Right renal pelvis (tissue), 4 donors: ENCODE measurements around the gene MAPK1. TPM values are rescaled to one million over a fixed set of nuclear protein-coding genes. Genes with fewer than 3 reads are reported as not detected.

Experiments
- DNase-seq, 4 donors: peaks; one replicate each; pipeline ENCODE4 v3.0.0-alpha.2; 2013; ENCODE audit warnings: low read depth in 4 of 4, low spot score in 3 of 4, missing footprints in 1 of 4
- polyA plus RNA-seq, 4 donors: library from polyadenylated mRNA; unstranded; fragments of 120-200 nt; gene quantifications; one replicate each; pipeline ENCODE4 v1.2.1, GENCODE V29; 2013; ENCODE audit not compliant: insufficient read length in 4 of 4

MAPK1 gene
- polyA plus RNA-seq, 4 donors, result 132 to 150 (median 142) TPM

DNA sequence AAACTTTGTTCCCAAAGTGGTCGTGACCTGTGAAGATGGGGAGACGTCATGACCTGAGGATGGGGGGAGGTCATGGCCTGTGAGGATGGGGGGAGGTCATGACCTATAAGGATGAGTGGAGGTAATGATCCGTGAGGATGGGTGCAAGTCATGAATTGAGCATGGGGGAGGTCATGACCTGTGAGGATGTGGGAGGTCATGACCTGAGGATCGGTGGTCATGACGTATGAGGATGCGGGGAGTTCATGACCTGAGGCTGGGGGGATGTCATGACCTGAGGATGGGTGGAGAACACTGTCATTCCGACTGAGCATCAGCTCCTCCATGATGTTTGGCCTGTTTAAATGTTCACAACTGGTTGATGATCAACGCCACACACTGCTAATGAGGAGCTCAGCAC lies 157.8 kb downstream of the MAPK1 start:
- DNase-seq, result no peak

GRCh38 chr22:21708960-21709359 lies 158.5 kb downstream of the MAPK1 start:
- DNase-seq, result no peak

DNA sequence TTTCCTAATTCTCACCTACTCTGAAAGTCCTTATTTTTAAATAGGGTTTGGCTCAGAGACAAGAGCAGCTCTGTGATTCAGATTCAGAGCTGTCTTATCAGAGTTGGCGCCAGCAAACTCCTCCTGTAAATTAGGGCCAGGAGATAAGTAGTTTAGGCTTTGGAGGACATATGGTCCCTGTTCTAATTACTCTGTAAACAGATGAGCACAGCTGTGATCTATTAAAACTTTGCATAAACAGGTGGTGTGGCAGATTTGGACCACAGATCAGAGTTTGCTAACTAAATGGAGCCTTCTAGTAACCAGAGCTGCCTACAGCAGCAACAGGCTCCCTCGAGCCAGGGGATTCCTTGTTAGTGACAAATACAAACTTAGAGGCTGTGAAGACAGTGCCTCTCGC lies 159.8 kb downstream of the MAPK1 start:
- DNase-seq, result no peak

Other genes with a start within 250 kb of the MAPK1 start
- 10 to 100 TPM in 3 of 4 donors, 1 to 10 TPM in 1; 9.7 to 18.8 (median 12.6) TPM for gene YDJC, start 237.6 kb downstream of the MAPK1 start, polyA plus RNA-seq
- under 1 TPM; 0.18 to 0.91 (median 0.42) TPM for gene CCDC116, start 234.9 kb downstream of the MAPK1 start, polyA plus RNA-seq
- gene SDF2L1, start 225.3 kb downstream of the MAPK1 start, polyA plus RNA-seq, result 10 to 100 TPM; 13.2 to 27.8 (median 17.1) TPM
- gene PPIL2, start 201.6 kb downstream of the MAPK1 start, polyA plus RNA-seq, result 10 to 100 TPM; 37.7 to 41.5 (median 39.6) TPM
- gene YPEL1, start 131.9 kb downstream of the MAPK1 start, polyA plus RNA-seq, result 10 to 100 TPM; 13.1 to 15.4 (median 14.6) TPM
- 10 to 100 TPM; 37.8 to 42.6 (median 39.1) TPM for gene PPM1F, start 85.2 kb upstream of the MAPK1 start, polyA plus RNA-seq
- gene TOP3B, start 115.1 kb upstream of the MAPK1 start, polyA plus RNA-seq, result 10 to 100 TPM; 20.6 to 28.4 (median 23.5) TPM